CMK (cell line): Measurements from ENCODE around the gene PRDM5.
"Not testable (repeated sequence)": the region's sequence is repeated elsewhere in the genome, so short reads cannot be mapped to it uniquely, and the experiment has no call there.

ENCODE experiments used
- DNase-seq: peaks from one replicate; pipeline ENCODE4 v3.0.0-alpha.2; 2010; ENCODE audit warnings: low read depth

The PRDM5 gene

GRCh38 chr4:120703908-120704307, 218.6 kb downstream of the PRDM5 start:
- DNase-seq = no peak

- DNase-seq = no peak
Measured at GRCh38 chr4:120699354-120699753, 223.2 kb downstream of the PRDM5 start.

GRCh38 chr4:120694973-120695372, 227.6 kb downstream of the PRDM5 start:
- no peak for DNase-seq

- DNase-seq = no peak
Measured at GRCh38 chr4:120693816-120694215, 228.7 kb downstream of the PRDM5 start.

- no peak for DNase-seq
Measured at GRCh38 chr4:120692964-120693363, 229.6 kb downstream of the PRDM5 start.

GRCh38 chr4:120691536-120691935, 231.0 kb downstream of the PRDM5 start:
- no peak for DNase-seq

- no peak for DNase-seq
Measured at GRCh38 chr4:120691106-120691505, 231.4 kb downstream of the PRDM5 start.

GRCh38 chr4:120688791-120689190, 233.7 kb downstream of the PRDM5 start:
- DNase-seq = no peak

GRCh38 chr4:120685756-120686278, 236.7 kb downstream of the PRDM5 start:
- DNase-seq = no peak

GRCh38 chr4:120683897-120684540, 238.5 kb downstream of the PRDM5 start:
- DNase-seq = no peak

- DNase-seq = no peak
Measured at GRCh38 chr4:120682981-120683380, 239.5 kb downstream of the PRDM5 start.

GRCh38 chr4:120680647-120681228, 241.8 kb downstream of the PRDM5 start:
- no peak for DNase-seq

- no peak for DNase-seq
Measured at GRCh38 chr4:120673696-120674095, 248.8 kb downstream of the PRDM5 start.

- DNase-seq = no peak
Measured at GRCh38 chr4:120672558-120673147, 249.9 kb downstream of the PRDM5 start.

- no peak for DNase-seq
Measured at GRCh38 chr4:120672076-120672475, 250.4 kb downstream of the PRDM5 start.

- no peak for DNase-seq
Measured at GRCh38 chr4:120671538-120671937, 251.0 kb downstream of the PRDM5 start.

- DNase-seq = no peak
Measured at GRCh38 chr4:120667102-120667501, 255.4 kb downstream of the PRDM5 start.

- DNase-seq = no peak
Measured at GRCh38 chr4:120664851-120665250, 257.7 kb downstream of the PRDM5 start.

- DNase-seq = no peak
Measured at GRCh38 chr4:120659616-120660170, 262.8 kb downstream of the PRDM5 start.

GRCh38 chr4:120658772-120659171, 263.8 kb downstream of the PRDM5 start:
- DNase-seq = peak; percentile 4

- DNase-seq = no peak
Measured at GRCh38 chr4:120653804-120654573, 268.5 kb downstream of the PRDM5 start.

GRCh38 chr4:120648336-120648735, 274.2 kb downstream of the PRDM5 start:
- DNase-seq = not testable (repeated sequence)
